Measurements from ENCODE around the gene UBL3.

Gene UBL3, protein sequence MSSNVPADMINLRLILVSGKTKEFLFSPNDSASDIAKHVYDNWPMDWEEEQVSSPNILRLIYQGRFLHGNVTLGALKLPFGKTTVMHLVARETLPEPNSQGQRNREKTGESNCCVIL

GRCh38 chr13:29850213-29850898, at the start of gene UBL3:
TSS of gene UBL3 (minus strand) at chr13:29850617. CDS start at chr13:29849538, 1,079 bp downstream.
- peak; percentile 98 for DNase-seq (ENCODE audit: low read depth)
- no peak for TF ChIP-seq CTCF (conservative IDR thresholded peaks at IDR 0.05; ENCODE audit: low read depth, low read length)
- peak within 1 kb of the TSS; percentile 79 for H3K4me3 ChIP-seq (ENCODE audit: low read depth, low read length)

GRCh38 chr13:29897102-29897501, 46.7 kb upstream of the UBL3 start:
- no peak for TF ChIP-seq CTCF (conservative IDR thresholded peaks at IDR 0.05; ENCODE audit: low read depth, low read length)
- DNase-seq (ENCODE audit: low read depth), result peak; percentile 31
- H3K4me3 ChIP-seq (ENCODE audit: low read depth, low read length), result no peak overlapping the region

GRCh38 chr13:29893438-29893837, 43.0 kb upstream of the UBL3 start:
- no peak overlapping the region for H3K4me3 ChIP-seq (ENCODE audit: low read depth, low read length)
- DNase-seq (ENCODE audit: low read depth), result no peak
- no peak for TF ChIP-seq CTCF (conservative IDR thresholded peaks at IDR 0.05; ENCODE audit: low read depth, low read length)

GRCh38 chr13:29892151-29892550, 41.7 kb upstream of the UBL3 start:
- H3K4me3 ChIP-seq (ENCODE audit: low read depth, low read length), result no peak overlapping the region
- no peak for TF ChIP-seq CTCF (conservative IDR thresholded peaks at IDR 0.05; ENCODE audit: low read depth, low read length)
- DNase-seq (ENCODE audit: low read depth), result no peak

DNA sequence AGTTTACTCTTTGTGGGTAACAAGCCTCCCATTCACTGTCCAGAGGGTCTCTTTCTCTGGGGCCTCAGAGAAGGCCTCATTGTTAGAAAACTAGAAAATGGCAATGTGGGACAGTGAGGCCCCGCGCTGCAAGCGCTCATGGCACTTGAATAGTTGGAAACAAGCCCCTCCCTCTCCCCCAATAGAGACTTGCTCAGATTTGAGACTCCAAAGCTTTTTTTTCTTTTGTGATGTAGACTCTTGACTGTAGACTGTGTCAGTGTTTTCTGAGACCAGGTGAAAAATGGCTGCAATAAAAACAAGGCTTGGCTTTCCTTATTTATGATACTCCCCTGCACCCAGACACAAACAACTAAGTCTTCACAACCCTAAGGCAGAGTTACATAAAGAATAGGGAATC, 38.7 kb upstream of the UBL3 start:
- no peak for TF ChIP-seq CTCF (conservative IDR thresholded peaks at IDR 0.05; ENCODE audit: low read depth, low read length)
- no peak for DNase-seq (ENCODE audit: low read depth)
- H3K4me3 ChIP-seq (ENCODE audit: low read depth, low read length), result no peak overlapping the region

DNA sequence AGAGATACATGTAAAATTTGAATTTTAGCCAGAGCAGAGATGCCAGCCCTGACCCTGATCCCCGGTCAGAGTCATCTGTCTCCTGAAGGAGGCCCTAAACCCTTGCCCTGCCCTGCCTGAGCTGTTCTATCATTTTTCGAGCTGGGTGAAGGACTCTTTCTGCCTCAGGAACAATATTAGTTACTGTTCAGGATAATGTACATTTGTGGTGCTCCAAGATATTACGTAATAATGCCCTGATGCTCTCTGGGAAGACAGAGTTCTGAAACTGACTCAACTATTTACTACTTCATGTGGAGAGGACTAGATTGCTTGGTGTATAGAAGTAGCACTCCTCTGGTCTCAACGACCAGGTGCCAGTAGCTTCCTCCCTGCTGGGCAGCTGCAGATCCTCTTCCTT, 37.9 kb upstream of the UBL3 start:
- H3K4me3 ChIP-seq (ENCODE audit: low read depth, low read length), result no peak overlapping the region
- TF ChIP-seq CTCF (conservative IDR thresholded peaks at IDR 0.05; ENCODE audit: low read depth, low read length), result no peak
- peak; percentile 46 for DNase-seq (ENCODE audit: low read depth)

GRCh38 chr13:29887686-29888085, 37.3 kb upstream of the UBL3 start:
- TF ChIP-seq CTCF (conservative IDR thresholded peaks at IDR 0.05; ENCODE audit: low read depth, low read length), result no peak
- H3K4me3 ChIP-seq (ENCODE audit: low read depth, low read length), result no peak overlapping the region
- no peak for DNase-seq (ENCODE audit: low read depth)

Data from choroid plexus epithelial cell (primary cell).